ENCODE data around the gene ESYT1. TPM values are rescaled to one million over a fixed set of nuclear protein-coding genes. Genes with fewer than 3 reads are reported as not detected.

Gene ESYT1
- total RNA-seq, 1 experiment from 2014 or later: 107 TPM

GRCh38 chr12:56151672-56152131, 23.6 kb downstream of the ESYT1 start:
- Histone ChIP-seq H3K4me1 (ENCODE audit: insufficient read depth, low read length, poor library complexity, severe bottlenecking) (peaks cover 20% of the 10 kb centered on the region), H3K9me3 (ENCODE audit: low read depth, low read length, poor library complexity, severe bottlenecking) (no peaks in the 10 kb centered on the region), H3K27ac (ENCODE audit: low read depth, low read length, poor library complexity, severe bottlenecking) (peak overlapping the region; percentile 79), H3K36me3 (ENCODE audit: insufficient read depth, low read length, poor library complexity, severe bottlenecking) (no peaks in the 10 kb centered on the region), H3K4me3 (ENCODE audit: low read depth, low read length, poor library complexity, severe bottlenecking) (peak overlapping the region; percentile 56), H3K27me3 (replicated peaks; ENCODE audit: insufficient read depth, low read depth, low read length, poor library complexity) (no peaks in the 10 kb centered on the region)
- peak; percentile 47 for DNase-seq (ENCODE audit: low spot score)
- POLR2A ChIA-PET (ENCODE audit: low non-redundant PET): interaction anchor here (0.6 kb wide), 2 partner anchors 11 to 24 kb away, joined by 3 to 6 read pairs; no protein-coding TSS in a partner anchor
- intact Hi-C loops (cut with micrococcal nuclease; ENCODE audit: unreplicated experiment): no loop called here
- CTCF ChIA-PET: no interaction called here
- TF ChIP-seq CTCF (conservative IDR thresholded peaks at IDR 0.05; ENCODE audit: low read depth, low read length): no peak; the same call in 1 of the 2 replicates
- TF ChIP-seq EZH2 (IDR thresholded peaks at IDR 0.05; ENCODE audit: borderline replicate concordance, low read depth, low read length, poor library complexity, severe bottlenecking): no peak
- BruUV-seq (replicated peaks): TSS peak; percentile 79

- TF ChIP-seq EZH2 (IDR thresholded peaks at IDR 0.05; ENCODE audit: borderline replicate concordance, low read depth, low read length, poor library complexity, severe bottlenecking) (no peak), CTCF (conservative IDR thresholded peaks at IDR 0.05; ENCODE audit: low read depth, low read length) (no peak)
- ChIA-PET POLR2A (ENCODE audit: low non-redundant PET) (interaction anchor here (0.6 kb wide), 2 partner anchors 11 to 25 kb away, joined by 3 to 6 read pairs; no protein-coding TSS in a partner anchor), CTCF (no interaction called here)
- no TSS peak for BruUV-seq (replicated peaks)
- H3K4me3 ChIP-seq (ENCODE audit: low read depth, low read length, poor library complexity, severe bottlenecking): peak within 1 kb of the TSS; percentile 56
- intact Hi-C loops (cut with micrococcal nuclease; ENCODE audit: unreplicated experiment): no loop called here
- H3K9me3 ChIP-seq (ENCODE audit: low read depth, low read length, poor library complexity, severe bottlenecking): no peaks in the 10 kb centered on the region
- no peaks in the 10 kb centered on the region for H3K27me3 ChIP-seq (replicated peaks; ENCODE audit: insufficient read depth, low read depth, low read length, poor library complexity)
- peaks cover 20% of the 10 kb centered on the region for H3K4me1 ChIP-seq (ENCODE audit: insufficient read depth, low read length, poor library complexity, severe bottlenecking)
- H3K27ac ChIP-seq (ENCODE audit: low read depth, low read length, poor library complexity, severe bottlenecking): peak within 1 kb of the TSS; percentile 79
- no peaks in the 10 kb centered on the region for H3K36me3 ChIP-seq (ENCODE audit: insufficient read depth, low read length, poor library complexity, severe bottlenecking)
- DNase-seq (ENCODE audit: low spot score): peak; percentile 96
Measured at GRCh38 chr12:56152132-56152755, 24.2 kb downstream of the ESYT1 start, which contains the start of gene MYL6B. Gene MYL6B (plus strand): TSS chr12:56152587. CDS start chr12:56153919, 1,332 bp downstream.

- Histone ChIP-seq H3K4me1 (ENCODE audit: insufficient read depth, low read length, poor library complexity, severe bottlenecking) (peaks cover 20% of the 10 kb centered on the region), H3K27ac (ENCODE audit: low read depth, low read length, poor library complexity, severe bottlenecking) (peak overlapping the region; percentile 79), H3K36me3 (ENCODE audit: insufficient read depth, low read length, poor library complexity, severe bottlenecking) (no peaks in the 10 kb centered on the region), H3K4me3 (ENCODE audit: low read depth, low read length, poor library complexity, severe bottlenecking) (peak overlapping the region; percentile 56), H3K27me3 (replicated peaks; ENCODE audit: insufficient read depth, low read depth, low read length, poor library complexity) (no peaks in the 10 kb centered on the region), H3K9me3 (ENCODE audit: low read depth, low read length, poor library complexity, severe bottlenecking) (no peaks in the 10 kb centered on the region)
- TF ChIP-seq EZH2 (IDR thresholded peaks at IDR 0.05; ENCODE audit: borderline replicate concordance, low read depth, low read length, poor library complexity, severe bottlenecking) (no peak), CTCF (conservative IDR thresholded peaks at IDR 0.05; ENCODE audit: low read depth, low read length) (no peak)
- ChIA-PET CTCF (no interaction called here), POLR2A (ENCODE audit: low non-redundant PET) (no interaction called here)
- DNase-seq (ENCODE audit: low spot score): no peak
- BruUV-seq (replicated peaks): TSS peak; percentile 85
- intact Hi-C loops (cut with micrococcal nuclease; ENCODE audit: unreplicated experiment): no loop called here
Measured at GRCh38 chr12:56152756-56153677, 24.9 kb downstream of the ESYT1 start.

Measured in A673 (cell line).